NOMO-1 (cell line): ENCODE measurements around the gene OPHN1.

ENCODE experiments used
- DNase-seq, 2 experiments: peaks; one replicate each; lab custom pipeline; 2025; ENCODE audit not compliant: unreplicated experiment in 2 of 2; lab: John Stamatoyannopoulos, UW

The OPHN1 gene

GRCh38 chrX:68186552-68187262 lies 246.6 kb downstream of the OPHN1 start:
- DNase-seq: peak in 1 of 2 experiments; percentile 70

- DNase-seq: no peak
These were observed 248.1 kb downstream of the OPHN1 start for GRCh38 chrX:68185161-68185560.

GRCh38 chrX:68183612-68184214 lies 249.6 kb downstream of the OPHN1 start:
- DNase-seq: no peak

GRCh38 chrX:68180579-68180978 lies 252.7 kb downstream of the OPHN1 start:
- DNase-seq: no peak

GRCh38 chrX:68179355-68179754 lies 253.9 kb downstream of the OPHN1 start:
- no peak for DNase-seq

GRCh38 chrX:68177542-68177941 lies 255.8 kb downstream of the OPHN1 start:
- no peak for DNase-seq

- no peak for DNase-seq
These were observed 257.7 kb downstream of the OPHN1 start for GRCh38 chrX:68175562-68175961.

- peak in 1 of 2 experiments; percentile 13 for DNase-seq
These were observed 269.9 kb downstream of the OPHN1 start for GRCh38 chrX:68163441-68163840.

- peak in 1 of 2 experiments; percentile 41 for DNase-seq
These were observed 285.4 kb downstream of the OPHN1 start for GRCh38 chrX:68147848-68148247.

- peak; percentile 24 to 26 for DNase-seq
These were observed 287.2 kb downstream of the OPHN1 start for GRCh38 chrX:68146054-68146453.

GRCh38 chrX:68139791-68140190 lies 293.5 kb downstream of the OPHN1 start:
- DNase-seq: no peak

GRCh38 chrX:68133181-68133580 lies 300.1 kb downstream of the OPHN1 start:
- DNase-seq: no peak

- DNase-seq: no peak
These were observed 300.5 kb downstream of the OPHN1 start for GRCh38 chrX:68132749-68133148.

- no peak for DNase-seq
These were observed 311.5 kb downstream of the OPHN1 start for GRCh38 chrX:68121835-68122234.

- no peak for DNase-seq
These were observed 311.9 kb downstream of the OPHN1 start for GRCh38 chrX:68121371-68121770.

GRCh38 chrX:68115371-68115770 lies 317.9 kb downstream of the OPHN1 start:
- no peak for DNase-seq

- DNase-seq: peak; percentile 55 to 75
These were observed 318.6 kb downstream of the OPHN1 start for GRCh38 chrX:68114573-68115129.

- no peak for DNase-seq
These were observed 319.3 kb downstream of the OPHN1 start for GRCh38 chrX:68113837-68114572.

- no peak for DNase-seq
These were observed 321.0 kb downstream of the OPHN1 start for GRCh38 chrX:68112321-68112720.

- no peak for DNase-seq
These were observed 324.1 kb downstream of the OPHN1 start for GRCh38 chrX:68109162-68109561.

- no peak for DNase-seq
These were observed 334.9 kb downstream of the OPHN1 start for GRCh38 chrX:68098431-68098830.
